Mucosa of stomach (tissue), 1 donor: ENCODE results near the gene CMIP.
"Not testable (repeated sequence)": the region's sequence is repeated elsewhere in the genome, so short reads cannot be mapped to it uniquely, and the experiment has no call there.

Experiments used
- H3K27me3 ChIP-seq: one replicate; pipeline ENCODE4 v1.7.0; 2013; ENCODE audit warnings: mild to moderate bottlenecking, low read length; ENCODE audit not compliant: control insufficient read depth, insufficient read depth
- H3K36me3 ChIP-seq: one replicate; pipeline ENCODE4 v1.7.0; 2013; ENCODE audit warnings: low read length; ENCODE audit not compliant: control insufficient read depth, insufficient read depth
- H3K4me1 ChIP-seq: one replicate; pipeline ENCODE4 v1.7.0; 2013; ENCODE audit warnings: mild to moderate bottlenecking, low read length; ENCODE audit not compliant: control insufficient read depth, insufficient read depth
- H3K4me3 ChIP-seq: one replicate; pipeline ENCODE4 v1.7.0; 2013; ENCODE audit warnings: low read length
- H3K9ac ChIP-seq: one replicate; pipeline ENCODE4 v1.7.0; 2013; ENCODE audit warnings: mild to moderate bottlenecking, low read length, moderate library complexity
- H3K9me3 ChIP-seq: one replicate; pipeline ENCODE4 v1.7.0; 2013; ENCODE audit warnings: mild to moderate bottlenecking, low read length, moderate library complexity; ENCODE audit not compliant: control insufficient read depth
- donor health status: Pancreatic carcinoma.

Gene CMIP

DNA sequence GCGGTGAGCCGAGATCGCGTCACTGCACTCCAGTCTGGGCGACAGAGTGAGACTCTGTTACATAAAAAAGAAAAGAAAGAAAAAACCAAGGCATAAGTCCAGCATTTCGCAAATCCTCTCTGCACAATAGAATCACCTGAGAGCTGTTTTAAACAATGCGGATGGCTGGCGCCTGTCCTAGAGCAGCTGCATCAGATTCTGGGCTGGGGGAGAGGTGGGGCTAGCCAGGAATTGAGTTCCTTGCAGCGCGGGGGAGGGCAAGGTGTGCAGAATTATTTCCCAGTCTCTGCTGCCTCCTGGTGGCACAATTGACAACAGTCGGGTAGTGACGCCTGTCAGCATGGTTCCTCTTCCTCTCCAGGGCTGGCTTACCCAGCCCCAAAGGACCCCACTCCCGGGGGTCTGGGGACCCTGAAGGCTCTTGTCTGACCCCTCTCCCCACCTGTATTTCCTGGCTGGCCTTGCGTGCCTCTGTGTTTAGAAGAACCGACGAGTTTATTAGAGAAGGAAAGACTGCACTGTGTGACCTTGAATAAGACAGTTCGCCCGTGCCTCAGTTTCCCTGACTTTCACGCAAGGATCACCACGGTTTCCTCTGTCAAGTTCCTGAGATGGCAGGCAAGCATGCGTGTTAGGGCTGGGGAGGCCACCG, 293.4 kb downstream of the CMIP start:
- Histone ChIP-seq H3K4me1 (peaks cover 10% of the 10 kb centered on the region), H3K9ac (peak overlapping the region; percentile 61), H3K4me3 (peak overlapping the region; percentile 32), H3K27me3 (no peaks in the 10 kb centered on the region), H3K9me3 (no peaks in the 10 kb centered on the region), H3K36me3 (no peaks in the 10 kb centered on the region)

GRCh38 chr16:81738783-81739496, 294.3 kb downstream of the CMIP start:
- Histone ChIP-seq H3K36me3 (no peaks in the 10 kb centered on the region), H3K9me3 (no peaks in the 10 kb centered on the region), H3K27me3 (no peaks in the 10 kb centered on the region), H3K9ac (no peak overlapping the region), H3K4me1 (peaks cover 10% of the 10 kb centered on the region), H3K4me3 (no peak overlapping the region)

- Histone ChIP-seq H3K27me3 (no peaks in the 10 kb centered on the region), H3K36me3 (no peaks in the 10 kb centered on the region), H3K4me1 (peaks cover 10% of the 10 kb centered on the region), H3K9ac (no peak overlapping the region), H3K4me3 (no peak overlapping the region), H3K9me3 (no peaks in the 10 kb centered on the region)
These were observed 294.9 kb downstream of the CMIP start for GRCh38 chr16:81739503-81739902.

DNA sequence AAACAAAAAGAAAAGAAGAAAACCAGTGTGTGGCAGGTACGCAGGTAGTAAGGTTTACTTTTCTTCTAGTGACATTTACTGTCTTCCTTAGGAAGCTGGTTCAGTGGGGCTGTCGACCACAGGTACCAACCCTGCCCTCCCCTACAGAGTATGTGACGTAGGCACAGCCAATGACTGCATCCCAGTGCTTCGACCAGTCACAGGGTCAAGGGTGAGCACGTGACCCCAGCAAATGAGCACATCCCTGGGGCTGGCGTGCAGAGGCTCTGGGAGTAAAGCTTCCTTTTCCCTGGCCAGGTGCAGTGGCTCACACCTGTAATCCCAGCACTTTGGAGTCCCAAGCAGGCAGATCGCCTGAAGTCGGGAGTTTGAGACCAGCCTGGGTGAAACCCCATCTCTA, 295.6 kb downstream of the CMIP start:
- H3K4me1 ChIP-seq, result peaks cover 10% of the 10 kb centered on the region
- H3K27me3 ChIP-seq, result no peaks in the 10 kb centered on the region
- no peaks in the 10 kb centered on the region for H3K36me3 ChIP-seq
- H3K9ac ChIP-seq, result no peak overlapping the region
- H3K4me3 ChIP-seq, result no peak overlapping the region
- no peaks in the 10 kb centered on the region for H3K9me3 ChIP-seq

GRCh38 chr16:81741430-81741770, 296.8 kb downstream of the CMIP start:
- H3K27me3 ChIP-seq, H3K9me3 ChIP-seq, H3K4me3 ChIP-seq, H3K9ac ChIP-seq, H3K36me3 ChIP-seq: not testable (repeated sequence)
- H3K4me1 ChIP-seq, result peaks cover 10% of the 10 kb centered on the region

DNA sequence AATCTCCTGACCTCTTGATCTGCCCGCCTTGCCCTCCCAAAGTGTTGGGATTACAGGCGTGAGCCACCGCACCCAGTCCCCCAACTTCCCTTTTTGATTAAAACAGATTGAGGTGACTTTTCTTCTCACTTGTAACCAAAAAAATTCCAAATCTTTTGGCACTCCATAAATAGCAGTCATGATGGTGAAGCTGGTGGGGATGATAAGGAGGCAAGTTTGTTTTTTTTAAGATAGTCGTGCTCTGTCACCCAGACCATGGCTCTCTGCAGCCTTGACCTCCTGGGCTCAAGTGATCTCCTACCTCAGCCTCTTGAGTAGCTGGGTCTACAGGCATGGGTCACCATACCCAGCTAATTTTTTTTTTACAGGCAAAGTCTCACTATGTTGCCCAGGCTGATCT, 299.8 kb downstream of the CMIP start:
- no peaks in the 10 kb centered on the region for H3K9me3 ChIP-seq
- H3K4me1 ChIP-seq, result no peaks in the 10 kb centered on the region
- no peak overlapping the region for H3K4me3 ChIP-seq
- H3K36me3 ChIP-seq, result no peaks in the 10 kb centered on the region
- no peaks in the 10 kb centered on the region for H3K27me3 ChIP-seq
- H3K9ac ChIP-seq, result no peak overlapping the region

GRCh38 chr16:81744911-81745310, 300.3 kb downstream of the CMIP start:
- Histone ChIP-seq H3K9ac (no peak overlapping the region), H3K4me3 (no peak overlapping the region), H3K9me3 (no peaks in the 10 kb centered on the region), H3K36me3 (no peaks in the 10 kb centered on the region), H3K4me1 (no peaks in the 10 kb centered on the region), H3K27me3 (no peaks in the 10 kb centered on the region)

GRCh38 chr16:81745704-81746558, 301.3 kb downstream of the CMIP start:
- Histone ChIP-seq H3K9ac (no peak overlapping the region), H3K9me3 (no peaks in the 10 kb centered on the region), H3K4me1 (no peaks in the 10 kb centered on the region), H3K36me3 (no peaks in the 10 kb centered on the region), H3K27me3 (no peaks in the 10 kb centered on the region), H3K4me3 (peak overlapping the region; percentile 23)

DNA sequence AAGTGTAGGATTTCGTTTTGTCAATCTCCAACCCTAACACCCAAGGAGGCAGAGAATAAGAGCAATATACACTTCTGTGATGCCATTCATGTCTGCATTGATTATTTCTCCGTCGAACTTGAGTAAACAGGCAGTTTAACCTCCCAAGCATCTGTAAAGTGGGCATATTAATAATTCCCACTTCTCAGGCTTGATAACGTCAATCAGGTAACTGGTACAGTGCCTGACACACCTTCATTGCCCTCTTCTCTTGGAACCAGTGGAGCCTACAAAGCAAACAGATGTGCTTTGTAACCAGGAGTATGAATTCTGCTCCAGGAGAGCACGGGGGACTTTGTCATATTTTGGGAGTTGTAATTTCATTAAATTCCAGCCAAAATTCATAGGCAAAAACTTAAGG, 302.0 kb downstream of the CMIP start:
- Histone ChIP-seq H3K27me3 (no peaks in the 10 kb centered on the region), H3K9ac (no peak overlapping the region), H3K9me3 (no peaks in the 10 kb centered on the region), H3K36me3 (no peaks in the 10 kb centered on the region), H3K4me1 (no peaks in the 10 kb centered on the region), H3K4me3 (peak overlapping the region; percentile 23)

DNA sequence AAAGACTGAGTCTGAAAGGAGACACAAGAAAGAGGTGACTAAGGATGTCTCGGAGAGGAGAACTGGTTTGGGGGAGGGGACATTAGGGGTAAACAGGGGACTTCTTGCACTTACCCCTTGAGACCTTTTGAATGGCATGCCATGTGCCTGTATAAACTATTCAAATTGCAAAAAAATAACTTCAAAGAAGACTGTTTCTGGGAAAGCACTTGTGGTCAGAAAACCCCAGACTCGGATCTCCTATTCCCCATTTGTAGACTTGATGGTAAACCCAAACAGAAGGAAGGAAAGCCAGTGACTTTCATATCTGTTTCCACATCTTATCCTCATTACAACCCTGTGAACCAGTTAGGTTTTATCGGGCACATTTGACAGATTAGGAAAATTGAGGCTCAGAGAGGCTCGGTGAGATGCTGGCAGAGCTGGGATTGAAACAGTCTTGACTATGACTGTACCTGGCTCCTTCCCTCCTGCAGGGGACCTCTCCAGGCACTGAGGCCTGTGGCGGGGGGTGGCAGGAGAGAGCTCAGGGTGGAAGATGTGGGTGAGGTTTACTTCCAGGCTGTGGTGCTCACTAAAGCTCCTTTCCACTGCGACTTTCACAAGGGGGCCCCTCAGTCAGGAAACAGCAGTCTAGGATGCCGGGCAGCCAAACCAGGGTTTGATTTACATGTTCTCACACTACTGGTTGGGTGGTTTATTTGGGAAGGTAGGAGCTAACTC, 304.0 kb downstream of the CMIP start:
- Histone ChIP-seq H3K27me3 (no peaks in the 10 kb centered on the region), H3K4me1 (peaks cover 5% of the 10 kb centered on the region), H3K9ac (no peak overlapping the region), H3K4me3 (no peak overlapping the region), H3K9me3 (no peaks in the 10 kb centered on the region), H3K36me3 (no peaks in the 10 kb centered on the region)

- Histone ChIP-seq H3K9ac (no peak overlapping the region), H3K4me3 (no peak overlapping the region), H3K36me3 (no peaks in the 10 kb centered on the region), H3K27me3 (no peaks in the 10 kb centered on the region), H3K4me1 (peaks cover 14% of the 10 kb centered on the region), H3K9me3 (no peaks in the 10 kb centered on the region)
These were observed 307.7 kb downstream of the CMIP start for GRCh38 chr16:81752225-81752875.
